ENCODE measurements around the gene JAKMIP3. TPM values are rescaled to one million over a fixed set of nuclear protein-coding genes. Genes with fewer than 3 reads are reported as not detected.

Gene JAKMIP3
- total RNA-seq, 4 donors from 2014 or later = 0.32 to 1.1 (median 0.51) TPM

DNA sequence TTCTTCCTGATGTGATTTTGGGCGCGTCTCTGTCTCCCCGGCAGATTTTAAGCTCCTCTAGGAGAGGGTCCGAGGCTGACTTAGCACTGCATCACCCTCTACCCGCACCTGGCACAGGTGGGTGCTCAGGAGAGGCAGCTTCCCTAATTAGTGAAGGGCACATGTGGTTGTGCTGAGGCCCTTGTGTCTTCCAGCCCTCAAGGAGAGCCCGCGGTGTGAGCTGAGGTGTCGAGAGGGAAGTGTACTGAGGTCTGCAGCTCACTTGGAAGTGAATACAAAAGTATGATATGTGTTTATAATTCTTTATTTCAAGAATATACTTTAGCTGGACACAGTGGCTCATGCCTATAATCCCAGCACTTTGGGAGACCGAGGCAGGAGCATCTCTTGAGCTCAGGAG, 20.4 kb upstream of the JAKMIP3 start:
- WGBS, 2 donors = 85 to 91% methylated on average over 9 of the region's 9 CpGs
- no peak overlapping the region for H3K4me3 ChIP-seq (ENCODE audit: low read depth, poor library complexity, severe bottlenecking)
- TF ChIP-seq, protein P1, sequence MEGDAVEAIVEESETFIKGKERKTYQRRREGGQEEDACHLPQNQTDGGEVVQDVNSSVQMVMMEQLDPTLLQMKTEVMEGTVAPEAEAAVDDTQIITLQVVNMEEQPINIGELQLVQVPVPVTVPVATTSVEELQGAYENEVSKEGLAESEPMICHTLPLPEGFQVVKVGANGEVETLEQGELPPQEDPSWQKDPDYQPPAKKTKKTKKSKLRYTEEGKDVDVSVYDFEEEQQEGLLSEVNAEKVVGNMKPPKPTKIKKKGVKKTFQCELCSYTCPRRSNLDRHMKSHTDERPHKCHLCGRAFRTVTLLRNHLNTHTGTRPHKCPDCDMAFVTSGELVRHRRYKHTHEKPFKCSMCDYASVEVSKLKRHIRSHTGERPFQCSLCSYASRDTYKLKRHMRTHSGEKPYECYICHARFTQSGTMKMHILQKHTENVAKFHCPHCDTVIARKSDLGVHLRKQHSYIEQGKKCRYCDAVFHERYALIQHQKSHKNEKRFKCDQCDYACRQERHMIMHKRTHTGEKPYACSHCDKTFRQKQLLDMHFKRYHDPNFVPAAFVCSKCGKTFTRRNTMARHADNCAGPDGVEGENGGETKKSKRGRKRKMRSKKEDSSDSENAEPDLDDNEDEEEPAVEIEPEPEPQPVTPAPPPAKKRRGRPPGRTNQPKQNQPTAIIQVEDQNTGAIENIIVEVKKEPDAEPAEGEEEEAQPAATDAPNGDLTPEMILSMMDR (IDR thresholded peaks at IDR 0.05) = no peak
- no peak for TF ChIP-seq POLR2A (IDR thresholded peaks at IDR 0.05)
- no peak for DNase-seq (ENCODE audit: low spot score in 2 of 2)
- intact Hi-C loops (cut with DNase I; ENCODE audit: low total_unique reads) = no loop called here

DNA sequence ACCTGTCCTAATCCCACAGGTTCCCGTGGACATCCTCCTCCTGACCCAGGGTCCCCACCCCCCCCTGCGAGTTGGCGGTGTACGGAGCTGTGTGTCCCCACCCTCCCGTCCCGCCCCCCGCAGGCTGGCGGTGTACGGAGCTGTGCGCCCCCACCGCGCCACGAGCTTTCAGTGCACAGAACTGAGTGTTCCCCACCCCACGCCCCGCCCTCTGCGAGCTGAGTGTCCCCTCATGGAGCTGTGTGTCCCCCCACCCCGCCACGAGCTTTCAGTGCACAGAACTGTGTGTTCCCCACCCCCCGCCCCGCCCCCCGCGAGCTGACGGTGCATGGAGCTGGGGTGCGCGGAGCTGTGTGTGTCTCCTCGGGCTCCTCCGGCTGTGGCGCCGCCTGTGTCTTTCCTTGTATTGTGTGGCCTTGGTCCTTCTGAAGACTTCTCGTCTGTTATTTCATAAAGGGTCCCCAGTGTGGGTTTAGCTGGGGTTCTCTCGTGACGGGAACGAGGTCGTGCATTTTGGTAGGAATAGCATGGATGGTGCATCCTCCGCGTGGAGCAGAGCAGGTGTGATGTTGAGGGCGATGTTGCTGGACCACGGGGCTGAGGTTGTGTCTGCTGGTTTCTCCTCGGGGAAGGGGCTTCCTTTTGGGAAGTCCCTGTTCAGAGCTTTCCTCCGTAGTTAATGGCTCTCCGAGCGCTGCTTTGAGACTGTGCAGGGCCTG, 18.0 kb upstream of the JAKMIP3 start:
- TF ChIP-seq POLR2A (IDR thresholded peaks at IDR 0.05) = no peak
- TF ChIP-seq, protein P1 (IDR thresholded peaks at IDR 0.05) = no peak
- 88 to 91% methylated on average over 30 to 40 of the region's 42 CpGs for WGBS, 2 donors
- no peak overlapping the region for H3K4me3 ChIP-seq (ENCODE audit: low read depth, poor library complexity, severe bottlenecking)
- intact Hi-C loops (cut with DNase I; ENCODE audit: low total_unique reads) = no loop called here
- no peak for DNase-seq (ENCODE audit: low spot score in 2 of 2)

DNA sequence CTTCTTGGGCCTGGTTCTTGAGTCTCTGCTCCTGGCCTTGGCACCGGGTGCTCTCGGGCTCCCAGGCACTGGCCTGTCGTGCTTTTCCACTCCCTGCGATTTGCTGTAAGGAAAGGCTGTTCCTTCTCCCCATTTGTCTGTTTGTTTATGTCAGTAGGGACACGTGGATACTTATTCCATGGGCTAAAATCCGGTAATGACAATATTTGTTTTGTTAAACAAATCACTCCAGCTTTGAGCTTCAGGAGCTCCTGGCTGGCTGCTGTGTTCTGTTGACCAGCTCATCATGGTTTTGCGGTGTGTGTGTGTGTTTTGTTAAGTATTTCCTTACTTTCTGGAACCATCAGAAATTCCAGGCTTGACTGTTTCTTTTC, 17.5 kb upstream of the JAKMIP3 start:
- no peak overlapping the region for H3K4me3 ChIP-seq (ENCODE audit: low read depth, poor library complexity, severe bottlenecking)
- DNase-seq (ENCODE audit: low spot score in 2 of 2) = no peak
- 81 to 84% methylated on average over 7 of the region's 7 CpGs for WGBS, 2 donors
- intact Hi-C loops (cut with DNase I; ENCODE audit: low total_unique reads) = no loop called here
- TF ChIP-seq, protein P1 (IDR thresholded peaks at IDR 0.05) = no peak
- TF ChIP-seq POLR2A (IDR thresholded peaks at IDR 0.05) = no peak

DNA sequence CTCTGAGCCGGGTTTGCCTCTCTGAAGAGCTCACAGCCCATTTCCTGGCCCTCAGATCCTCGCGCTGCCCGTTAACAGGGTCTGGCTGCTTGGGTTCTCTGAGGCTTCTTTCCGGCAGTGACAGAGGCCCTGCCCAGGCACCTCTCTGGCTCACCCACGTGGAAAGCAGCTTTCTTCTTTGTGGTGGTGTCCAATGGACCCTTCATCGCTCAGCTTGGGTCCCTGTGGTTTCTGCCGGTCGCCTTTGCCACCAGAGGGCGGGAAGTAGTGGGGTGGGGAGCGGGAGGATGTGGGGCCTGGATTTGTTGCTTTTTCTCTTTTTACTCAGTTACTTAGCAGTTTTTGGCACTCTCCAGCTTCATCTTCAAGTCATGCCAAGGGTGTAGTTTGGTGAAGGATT, 15.6 kb upstream of the JAKMIP3 start:
- WGBS, 2 donors = 72 to 77% methylated on average over 11 of the region's 11 CpGs
- TF ChIP-seq, protein P1 (IDR thresholded peaks at IDR 0.05) = no peak
- TF ChIP-seq POLR2A (IDR thresholded peaks at IDR 0.05) = no peak
- H3K4me3 ChIP-seq (ENCODE audit: low read depth, poor library complexity, severe bottlenecking) = no peak overlapping the region
- intact Hi-C loops (cut with DNase I; ENCODE audit: low total_unique reads) = no loop called here
- DNase-seq (ENCODE audit: low spot score in 2 of 2) = no peak

DNA sequence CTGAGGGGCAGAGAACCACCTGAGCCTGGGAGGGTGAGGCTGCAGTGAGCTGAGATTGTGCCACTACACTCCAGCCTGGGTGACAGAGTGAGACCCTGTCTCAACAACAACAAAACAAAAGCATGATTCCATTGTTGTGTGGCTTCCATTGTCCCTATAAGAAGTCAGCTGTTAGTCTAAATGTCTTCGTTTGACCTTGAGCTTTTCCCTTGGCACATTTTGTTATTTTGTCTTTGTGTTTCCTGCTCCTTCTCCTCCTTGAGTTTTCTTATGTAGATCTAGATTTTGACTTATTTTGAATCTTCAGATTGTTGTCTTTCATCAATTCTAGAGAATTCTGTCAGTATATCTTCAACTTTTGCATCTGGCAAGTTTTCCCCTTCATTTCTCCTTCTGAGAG, 13.6 kb upstream of the JAKMIP3 start:
- no peak for TF ChIP-seq POLR2A (IDR thresholded peaks at IDR 0.05)
- TF ChIP-seq, protein P1 (IDR thresholded peaks at IDR 0.05) = no peak
- no peak for DNase-seq (ENCODE audit: low spot score in 2 of 2)
- WGBS, 2 donors = 42 to 91% methylated on average over 1 of the region's 1 CpG
- intact Hi-C loops (cut with DNase I; ENCODE audit: low total_unique reads) = no loop called here
- no peak overlapping the region for H3K4me3 ChIP-seq (ENCODE audit: low read depth, poor library complexity, severe bottlenecking)

DNA sequence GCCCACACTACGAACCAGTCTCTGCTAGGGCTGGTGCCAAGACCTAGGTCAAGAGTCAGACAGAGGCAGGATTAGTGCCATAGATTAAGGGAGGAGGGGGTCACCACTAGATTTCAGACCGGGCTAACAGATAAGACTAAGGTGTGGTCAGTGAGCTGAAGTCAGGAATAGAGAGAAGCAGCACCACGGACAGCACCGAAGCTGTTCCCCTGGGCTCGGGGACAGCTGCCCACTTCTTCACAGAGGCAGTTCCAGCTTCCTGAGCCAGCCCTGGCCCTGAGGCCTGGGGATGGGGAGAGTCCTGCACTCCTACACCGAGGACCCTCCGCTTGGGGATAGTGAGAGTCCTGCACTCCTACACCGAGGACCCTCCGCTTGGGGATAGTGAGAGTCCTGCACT, 11.2 kb upstream of the JAKMIP3 start:
- WGBS, 2 donors = 50 to 58% methylated on average over 9 of the region's 9 CpGs
- intact Hi-C loops (cut with DNase I; ENCODE audit: low total_unique reads) = no loop called here

More for the DNA sequence above, 11.2 kb upstream of the JAKMIP3 start:
- no peak overlapping the region for H3K4me3 ChIP-seq (ENCODE audit: low read depth, poor library complexity, severe bottlenecking)
- TF ChIP-seq, protein P1 (IDR thresholded peaks at IDR 0.05) = no peak
- no peak for TF ChIP-seq POLR2A (IDR thresholded peaks at IDR 0.05)
- DNase-seq (ENCODE audit: low spot score in 2 of 2) = no peak
